Large intestine (tissue), 3 donors: ENCODE results near the gene SNAPC2. TPM values are rescaled to one million over a fixed set of nuclear protein-coding genes. Genes with fewer than 3 reads are reported as not detected.

Experiments used
- DNase-seq, 2 donors: peaks; one replicate each; pipeline versions ENCODE4 v3.0.0 to v3.0.0-alpha.2; 2013
- H3K27ac ChIP-seq: one replicate; pipeline ENCODE4 v1.5.1; 2013; ENCODE audit warnings: low read length
- H3K27me3 ChIP-seq: 2 replicates; pipeline ENCODE4 v1.6.1; 2013; ENCODE audit warnings: low read length; ENCODE audit not compliant: control insufficient read depth, insufficient read depth
- H3K36me3 ChIP-seq: 2 replicates; pipeline ENCODE4 v1.6.1; 2013; ENCODE audit warnings: low read length; ENCODE audit not compliant: control insufficient read depth, insufficient read depth
- H3K4me1 ChIP-seq: one replicate; pipeline ENCODE4 v1.6.1; 2013; ENCODE audit warnings: low read length; ENCODE audit not compliant: control insufficient read depth, insufficient read depth
- H3K4me3 ChIP-seq: one replicate; pipeline ENCODE4 v1.5.1; 2013; ENCODE audit warnings: low read length
- H3K9me3 ChIP-seq: one replicate; pipeline ENCODE4 v1.6.1; 2013; ENCODE audit warnings: mild to moderate bottlenecking, low read depth, low read length, moderate library complexity; ENCODE audit not compliant: control insufficient read depth
- WGBS: methylation state at CpG from one replicate; pipeline ENCODE4 v1.1.5; 2013; ENCODE audit warnings: low lambda C conversion rate; ENCODE audit not compliant: insufficient coverage; 5-methylcytosine and 5-hydroxymethylcytosine counted together
- polyA plus RNA-seq: library from polyadenylated mRNA; unstranded; fragments of 120-200 nt; gene quantifications from one replicate; pipeline ENCODE4 v1.2.1, GENCODE V29; 2013

Gene SNAPC2
- polyA plus RNA-seq, 1 donor = 15.7 TPM

- no peak overlapping the region for H3K4me3 ChIP-seq
- H3K9me3 ChIP-seq = peaks cover 3% of the 10 kb centered on the region
- peaks cover 25% of the 10 kb centered on the region for H3K4me1 ChIP-seq
- no peak for DNase-seq
- peaks cover 21% of the 10 kb centered on the region for H3K27me3 ChIP-seq
- peaks cover 19% of the 10 kb centered on the region for H3K36me3 ChIP-seq
- no peak overlapping the region for H3K27ac ChIP-seq
- WGBS = no CpG with 5 or more reads among the region's 8 CpGs
These were observed 2.7 kb downstream of the SNAPC2 start for GRCh38 chr19:7922836-7923195.

- H3K36me3 ChIP-seq = peaks cover 20% of the 10 kb centered on the region
- DNase-seq = no peak
- H3K4me3 ChIP-seq = no peak overlapping the region
- H3K9me3 ChIP-seq = peaks cover 3% of the 10 kb centered on the region
- H3K4me1 ChIP-seq = peaks cover 23% of the 10 kb centered on the region
- no peak overlapping the region for H3K27ac ChIP-seq
- no CpG with 5 or more reads among the region's 31 CpGs for WGBS
- peaks cover 14% of the 10 kb centered on the region for H3K27me3 ChIP-seq
These were observed 3.4 kb downstream of the SNAPC2 start for GRCh38 chr19:7923295-7924191.

GRCh38 chr19:7924241-7924640, 4.1 kb downstream of the SNAPC2 start:
- Histone ChIP-seq H3K4me3 (no peak overlapping the region), H3K9me3 (peaks cover 3% of the 10 kb centered on the region), H3K4me1 (peaks cover 18% of the 10 kb centered on the region), H3K27ac (no peak overlapping the region), H3K27me3 (peaks cover 7% of the 10 kb centered on the region), H3K36me3 (peaks cover 20% of the 10 kb centered on the region)
- no CpG with 5 or more reads among the region's 12 CpGs for WGBS
- DNase-seq = no peak

- Histone ChIP-seq H3K36me3 (peaks cover 20% of the 10 kb centered on the region), H3K9me3 (peaks cover 3% of the 10 kb centered on the region), H3K4me1 (peaks cover 14% of the 10 kb centered on the region), H3K4me3 (no peak overlapping the region), H3K27me3 (peaks cover 2% of the 10 kb centered on the region), H3K27ac (no peak overlapping the region)
- DNase-seq = no peak
- whole genome bisulfite sequencing = 93% methylated on average over 6 of the region's 34 CpGs
These were observed 4.6 kb downstream of the SNAPC2 start for GRCh38 chr19:7924651-7925170.

- Histone ChIP-seq H3K27ac (no peak overlapping the region), H3K27me3 (no peaks in the 10 kb centered on the region), H3K36me3 (peaks cover 20% of the 10 kb centered on the region), H3K9me3 (peaks cover 3% of the 10 kb centered on the region), H3K4me1 (peaks cover 11% of the 10 kb centered on the region), H3K4me3 (no peak overlapping the region)
- DNase-seq = peak; percentile 55 to 75
- no CpG with 5 or more reads among the region's 98 CpGs for WGBS
These were observed 5.2 kb downstream of the SNAPC2 start for GRCh38 chr19:7925171-7925851.

GRCh38 chr19:7926021-7926726, 6.0 kb downstream of the SNAPC2 start, which contains the start of gene CTXN1:
Gene CTXN1 (minus strand): TSS chr19:7926135. CDS start chr19:7925538, 597 bp downstream.
- no peak for DNase-seq
- H3K36me3 ChIP-seq = peaks cover 27% of the 10 kb centered on the region
- H3K9me3 ChIP-seq = peaks cover 3% of the 10 kb centered on the region
- H3K27ac ChIP-seq = no peak within 1 kb of the TSS
- H3K27me3 ChIP-seq = no peaks in the 10 kb centered on the region
- peak within 1 kb of the TSS; percentile 48 for H3K4me3 ChIP-seq
- no CpG with 5 or more reads among the region's 65 CpGs for WGBS
- peaks cover 8% of the 10 kb centered on the region for H3K4me1 ChIP-seq

GRCh38 chr19:7926727-7927604, 6.8 kb downstream of the SNAPC2 start:
- Histone ChIP-seq H3K9me3 (peaks cover 3% of the 10 kb centered on the region), H3K4me1 (peaks cover 4% of the 10 kb centered on the region), H3K4me3 (no peak overlapping the region), H3K27me3 (no peaks in the 10 kb centered on the region), H3K27ac (no peak overlapping the region), H3K36me3 (peaks cover 33% of the 10 kb centered on the region)
- no CpG with 5 or more reads among the region's 32 CpGs for WGBS
- DNase-seq = no peak

- H3K27ac ChIP-seq = no peak overlapping the region
- H3K27me3 ChIP-seq = no peaks in the 10 kb centered on the region
- WGBS = no CpG with 5 or more reads among the region's 23 CpGs
- H3K9me3 ChIP-seq = peaks cover 3% of the 10 kb centered on the region
- H3K36me3 ChIP-seq = peaks cover 33% of the 10 kb centered on the region
- DNase-seq = no peak
- no peak overlapping the region for H3K4me3 ChIP-seq
- H3K4me1 ChIP-seq = peaks cover 4% of the 10 kb centered on the region
These were observed 7.6 kb downstream of the SNAPC2 start for GRCh38 chr19:7927605-7928333.

GRCh38 chr19:7928334-7928706, 8.2 kb downstream of the SNAPC2 start:
- no peak for DNase-seq
- WGBS = 100% methylated on average over 1 of the region's 9 CpGs
- Histone ChIP-seq H3K27ac (no peak overlapping the region), H3K27me3 (no peaks in the 10 kb centered on the region), H3K4me1 (peaks cover 4% of the 10 kb centered on the region), H3K36me3 (peaks cover 33% of the 10 kb centered on the region), H3K4me3 (no peak overlapping the region), H3K9me3 (peaks cover 3% of the 10 kb centered on the region)
